B cell (primary cell): ENCODE measurements around the gene HSD17B4. TPM values are rescaled to one million over a fixed set of nuclear protein-coding genes. Genes with fewer than 3 reads are reported as not detected.
"Not testable (repeated sequence)": the region's sequence is repeated elsewhere in the genome, so short reads cannot be mapped to it uniquely, and the experiment has no call there.

Source experiments
- ATAC-seq: fragments of 200-7000 bp; cut with Tn5 transposase; one replicate; pipeline ENCODE4 v1.10.0; 2021; ENCODE audit warnings: low read depth, mild to moderate bottlenecking, moderate number of reproducible peaks, moderate library complexity
- CTCF ChIA-PET: fragments of 350-600 bp; sonication (Branson Sonifier 250); formaldehyde crosslinking; loops from one replicate; lab custom pipeline; 2021; ENCODE audit warnings: antibody characterized with exemption, inconsistent platforms; lab: Charles Lee
- POLR2A ChIA-PET: fragments of 350-600 bp; sonication (Branson Sonifier 250); formaldehyde crosslinking; loops from one replicate; lab custom pipeline; 2021; ENCODE audit warnings: antibody characterized with exemption; lab: Charles Lee
- DNase-seq: peaks from one replicate; pipeline ENCODE4 v3.0.0; 2013
- H2AFZ ChIP-seq: 2 replicates; pipeline ENCODE4 v1.6.1; 2012; ENCODE audit warnings: mild to moderate bottlenecking, low read depth, low read length; ENCODE audit not compliant: insufficient read depth, poor library complexity, severe bottlenecking
- H3K27ac ChIP-seq, 2 donors: 1 replicate in 1 of 2; 2 replicates in 1 of 2; pipeline ENCODE4 v1.5.1; 2012 to 2013; ENCODE audit warnings: low read length in 2 of 2, mild to moderate bottlenecking in 2 of 2, moderate library complexity in 1 of 2
- H3K27me3 ChIP-seq, 4 experiments: fragments of 200-600 bp in 1 of 4; sonication (generic) in 1 of 4; replicated peaks in 1 of 4; 1 replicate in 2 of 4; 2 replicates in 2 of 4; pipeline versions ENCODE4 v1.6.1 to v1.7.0; 2013 to 2016; ENCODE audit warnings: low read length in 3 of 4, mild to moderate bottlenecking in 2 of 4, mixed read lengths in 1 of 4, moderate library complexity in 1 of 4; ENCODE audit not compliant: insufficient read depth in 4 of 4, control insufficient read depth in 3 of 4; ENCODE audit errors: control extremely low read depth in 1 of 4
- H3K36me3 ChIP-seq, 2 experiments: replicated peaks in 1 of 2; 1 replicate in 1 of 2; 2 replicates in 1 of 2; pipeline versions ENCODE4 v1.6.1 to v1.7.1; 2013; ENCODE audit warnings: low read length in 1 of 2; ENCODE audit not compliant: insufficient read depth in 2 of 2, control insufficient read depth in 1 of 2; ENCODE audit errors: control extremely low read depth in 1 of 2, extremely low read depth in 1 of 2
- H3K4me1 ChIP-seq, 2 donors: fragments of 200-600 bp in 1 of 2; sonication (generic) in 1 of 2; 1 replicate in 1 of 2; 2 replicates in 1 of 2; pipeline versions ENCODE4 v1.5.1 to v1.6.1; 2013 to 2017; ENCODE audit warnings: low read length in 2 of 2; ENCODE audit not compliant: control insufficient read depth in 2 of 2, insufficient read depth in 2 of 2
- H3K4me2 ChIP-seq: replicated peaks from 2 replicates; pipeline ENCODE3; 2012; ENCODE audit warnings: mild to moderate bottlenecking, low read depth, low read length; ENCODE audit not compliant: poor library complexity, severe bottlenecking
- H3K4me3 ChIP-seq, 5 experiments: fragments of 200-600 bp in 1 of 5; sonication (generic) in 1 of 5; 1 replicate in 3 of 5; 2 replicates in 2 of 5; pipeline versions ENCODE4 v1.5.1 to v1.7.0; 2011 to 2016; ENCODE audit warnings: low read length in 4 of 5, mild to moderate bottlenecking in 4 of 5, low read depth in 2 of 5, control low read depth in 1 of 5, moderate library complexity in 1 of 5; ENCODE audit not compliant: insufficient read depth in 1 of 5; ENCODE audit errors: control extremely low read depth in 1 of 5, extremely low read depth in 1 of 5
- H3K79me2 ChIP-seq: fragments of 200-600 bp; sonication (generic); one replicate; pipeline ENCODE4 v1.6.0; 2016; ENCODE audit warnings: low read length; ENCODE audit not compliant: control insufficient read depth, insufficient read depth
- H3K9ac ChIP-seq: fragments of 200-600 bp; sonication (generic); 2 replicates; pipeline ENCODE4 v1.6.1; 2017; ENCODE audit warnings: mild to moderate bottlenecking, low read length, moderate library complexity
- H3K9me3 ChIP-seq, 3 donors: one replicate each; pipeline versions ENCODE4 v1.6.1 to v1.7.1; 2013; ENCODE audit warnings: low read length in 2 of 3; ENCODE audit not compliant: control insufficient read depth in 2 of 3, insufficient read depth in 1 of 3; ENCODE audit errors: control extremely low read depth in 1 of 3
- H4K20me1 ChIP-seq: 2 replicates; pipeline ENCODE4 v1.6.0; 2012; ENCODE audit warnings: mild to moderate bottlenecking, low read length; ENCODE audit not compliant: insufficient read depth, control insufficient read depth, poor library complexity, severe bottlenecking
- H3K27ac Mint-ChIP-seq: one replicate; pipeline ENCODE4 v1.8.0; 2021; ENCODE audit warnings: mixed read lengths
- H3K27me3 Mint-ChIP-seq: one replicate; pipeline ENCODE4 v1.8.0; 2021; ENCODE audit warnings: mixed read lengths
- H3K4me1 Mint-ChIP-seq: one replicate; pipeline ENCODE4 v1.8.0; 2021; ENCODE audit warnings: mixed read lengths
- H3K4me3 Mint-ChIP-seq: one replicate; pipeline ENCODE4 v1.8.0; 2021; ENCODE audit warnings: mixed read lengths
- H3K9me3 Mint-ChIP-seq: one replicate; pipeline ENCODE4 v1.8.0; 2022; ENCODE audit warnings: mixed read lengths; ENCODE audit not compliant: insufficient read depth
- CTCF ChIP-seq: fragments of 200-600 bp; IDR thresholded peaks from one replicate; pipeline ENCODE4 v1.8.0; 2022; ENCODE audit warnings: antibody characterized with exemption, mild to moderate bottlenecking
- EZH2 ChIP-seq: IDR thresholded peaks from 2 replicates; pipeline ENCODE4 v1.6.1; 2012; ENCODE audit warnings: borderline replicate concordance, low read depth, mild to moderate bottlenecking, moderate library complexity, low read length; ENCODE audit not compliant: insufficient read depth, poor library complexity, severe bottlenecking
- WGBS: methylation state at CpG from one replicate; pipeline ENCODE4 v1.1.5; 2013; ENCODE audit warnings: missing lambda C conversion rate; ENCODE audit not compliant: insufficient coverage; 5-methylcytosine and 5-hydroxymethylcytosine counted together
- intact Hi-C: fragments of 100-400 bp; cut with micrococcal nuclease; formaldehyde crosslinking; loops from one replicate; pipeline ENCODE4 v1.10.0; 2022
- polyA plus RNA-seq: library from polyadenylated mRNA; depleted of rRNA; stranded (reverse); fragments of >200 nt; gene quantifications from 2 replicates; pipeline ENCODE4 v1.2.3, GENCODE V29; 2012
- total RNA-seq, 2 donors: library from RNA; stranded (reverse); fragments of 120-200 nt in 1 of 2; gene quantifications; 1 replicate in 1 of 2; 2 replicates in 1 of 2; pipeline versions ENCODE4 v1.2.3 to v1.2.4, GENCODE V29; 2013 to 2022

HSD17B4 gene
- total and polyA plus RNA-seq, 2 donors (not counting 1 experiment from before 2014, with no cell fraction given), result 114 to 125 TPM

- no peak for DNase-seq
- Histone ChIP-seq H2AFZ (peak overlapping the region; percentile 8), H3K4me1 (peaks cover 14 to 20% of the 10 kb centered on the region in 2 donors), H3K4me2 (peak overlapping the region; percentile 38), H3K36me3 (no peaks in the 10 kb centered on the region), H3K9ac (peak overlapping the region; percentile 49), H3K9me3 (peaks cover 0 to 8% (median 4%) of the 10 kb centered on the region in 3 donors), H4K20me1 (no peaks in the 10 kb centered on the region), H3K27ac (peak overlapping the region; percentile 28 to 42), H3K27me3 (no peaks in the 10 kb centered on the region), H3K4me3 (peak overlapping the region in 4 of 5 experiments; percentile 12 to 59 (median 49)), H3K79me2 (no peaks in the 10 kb centered on the region)
- ChIA-PET CTCF (interaction anchor here (1.5 to 3.4 kb wide), 3 partner anchors 19 to 451 kb away, joined by 3 to 9 read pairs (median 5); partner anchors contain the start of gene DTWD2), POLR2A (no interaction called here)
- Mint-ChIP-seq H3K27ac (peak overlapping the region; percentile 65), H3K27me3 (no peaks in the 10 kb centered on the region), H3K9me3 (peaks cover 1% of the 10 kb centered on the region), H3K4me3 (peak overlapping the region; percentile 73), H3K4me1 (peaks cover 27% of the 10 kb centered on the region)
- intact Hi-C loops, result no loop called here
- TF ChIP-seq EZH2 (no peak), CTCF (no peak)
- 52% methylated on average over 6 of the region's 8 CpGs for WGBS
- peak; percentile 31 for ATAC-seq
These were observed 13.1 kb upstream of the HSD17B4 start for GRCh38 chr5:119439140-119439631.

GRCh38 chr5:119439632-119440031 lies 12.7 kb upstream of the HSD17B4 start:
- H3K27me3 Mint-ChIP-seq, POLR2A ChIA-PET, H3K9ac ChIP-seq, DNase-seq, H3K9me3 Mint-ChIP-seq, H3K4me2 ChIP-seq, H3K27ac ChIP-seq, H3K79me2 ChIP-seq, intact Hi-C loops, H4K20me1 ChIP-seq, ATAC-seq, H2AFZ ChIP-seq, H3K36me3 ChIP-seq, H3K27me3 ChIP-seq, H3K9me3 ChIP-seq: not testable (repeated sequence)
- H3K27ac Mint-ChIP-seq, result peak overlapping the region; percentile 65
- H3K4me1 Mint-ChIP-seq, result peaks cover 23% of the 10 kb centered on the region
- Histone ChIP-seq H3K4me1 (peaks cover 14 to 20% of the 10 kb centered on the region in 2 donors), H3K4me3 (peak overlapping the region in 2 of 5 experiments; percentile 54 to 59)
- H3K4me3 Mint-ChIP-seq, result peak overlapping the region; percentile 73
- WGBS, result 100% methylated on average over 1 of the region's 3 CpGs
- CTCF ChIA-PET, result interaction anchor here (1.5 to 3.4 kb wide), 3 partner anchors 19 to 451 kb away, joined by 3 to 9 read pairs (median 5); partner anchors contain the start of gene DTWD2

DNA sequence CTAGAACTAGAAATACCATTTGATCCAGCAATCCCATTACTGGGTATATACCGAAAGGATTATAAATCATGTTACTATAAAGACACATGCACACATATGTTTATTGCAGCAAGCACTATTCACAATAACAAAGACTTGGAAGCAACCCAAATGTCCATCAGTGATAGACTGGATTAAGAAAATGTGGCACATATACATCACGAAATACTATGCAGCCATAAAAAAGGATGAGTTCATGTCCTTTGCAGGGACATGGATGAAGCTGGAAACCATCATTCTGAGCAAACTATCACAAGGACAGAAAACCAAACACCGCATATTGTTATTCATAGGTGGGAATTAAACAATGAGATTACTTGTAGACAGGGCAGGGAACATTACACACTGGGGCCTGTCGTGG lies 7.7 kb upstream of the HSD17B4 start:
- intact Hi-C loops, H3K36me3 ChIP-seq, H3K4me3 Mint-ChIP-seq, H3K27me3 ChIP-seq, H3K9ac ChIP-seq, H3K9me3 ChIP-seq, H3K27me3 Mint-ChIP-seq, H3K79me2 ChIP-seq, POLR2A ChIA-PET, H3K4me1 ChIP-seq, H3K4me1 Mint-ChIP-seq, H4K20me1 ChIP-seq, ATAC-seq, H3K4me2 ChIP-seq, H3K9me3 Mint-ChIP-seq, DNase-seq, H2AFZ ChIP-seq, H3K27ac ChIP-seq, CTCF ChIA-PET, H3K4me3 ChIP-seq, H3K27ac Mint-ChIP-seq: not testable (repeated sequence)
- WGBS, result no CpG with 5 or more reads among the region's 4 CpGs
